CD4-positive, CD25-positive, alpha-beta regulatory T cell (primary cell): ENCODE data around the gene PPP6R1. TPM values are rescaled to one million over a fixed set of nuclear protein-coding genes. Genes with fewer than 3 reads are reported as not detected.
A peak's percentile ranks its signal among the peaks of the same experiment; 100 is the strongest.

Source experiments
- ATAC-seq, 2 donors: fragments of 150-1000 bp; cut with Tn5 transposase; one replicate each; pipeline ENCODE4 v1.10.0; 2021; ENCODE audit warnings: low read depth in 2 of 2, moderate number of reproducible peaks in 2 of 2, moderate library complexity in 1 of 2
- DNase-seq, 3 donors: peaks; one replicate each; pipeline versions ENCODE4 v3.0.0 to v3.0.0-alpha.2; 2012 to 2022; ENCODE audit warnings: mixed read lengths in 1 of 3
- H3K27ac ChIP-seq: one replicate; pipeline ENCODE4 v1.7.0; 2013; ENCODE audit warnings: mild to moderate bottlenecking, low read length; ENCODE audit not compliant: insufficient read depth, poor library complexity, severe bottlenecking
- H3K27me3 ChIP-seq: one replicate; pipeline ENCODE4 v1.7.0; 2013; ENCODE audit warnings: low read length; ENCODE audit not compliant: control insufficient read depth, insufficient read depth
- H3K36me3 ChIP-seq: one replicate; pipeline ENCODE4 v1.7.0; 2013; ENCODE audit warnings: mild to moderate bottlenecking, low read length, moderate library complexity; ENCODE audit not compliant: control insufficient read depth, insufficient read depth
- H3K4me1 ChIP-seq: 2 replicates; pipeline ENCODE4 v1.7.0; 2013; ENCODE audit warnings: mild to moderate bottlenecking, low read length; ENCODE audit not compliant: insufficient read depth, control insufficient read depth, poor library complexity, severe bottlenecking
- H3K4me3 ChIP-seq: one replicate; pipeline ENCODE4 v1.7.0; 2013; ENCODE audit warnings: low read depth, mild to moderate bottlenecking, low read length, moderate library complexity
- H3K9me3 ChIP-seq, 2 experiments: 1 replicate in 1 of 2; 2 replicates in 1 of 2; pipeline ENCODE4 v1.7.0; 2013; ENCODE audit warnings: low read length in 2 of 2, mild to moderate bottlenecking in 1 of 2, moderate library complexity in 1 of 2; ENCODE audit not compliant: control insufficient read depth in 2 of 2
- H3K27ac Mint-ChIP-seq, 3 donors: one replicate each; pipeline ENCODE4 v1.8.0; 2020 to 2022; ENCODE audit warnings: mild to moderate bottlenecking in 3 of 3, mixed read lengths in 3 of 3, moderate library complexity in 2 of 3
- H3K27me3 Mint-ChIP-seq: one replicate; pipeline ENCODE4 v1.8.0; 2022; ENCODE audit warnings: mild to moderate bottlenecking, mixed read lengths
- H3K36me3 Mint-ChIP-seq: one replicate; pipeline ENCODE4 v1.8.0; 2020; ENCODE audit warnings: mixed read lengths
- H3K4me1 Mint-ChIP-seq, 4 donors: one replicate each; pipeline ENCODE4 v1.8.0; 2020 to 2022; ENCODE audit warnings: mixed read lengths in 4 of 4, mild to moderate bottlenecking in 1 of 4
- H3K4me3 Mint-ChIP-seq, 4 donors: one replicate each; pipeline ENCODE4 v1.8.0; 2020 to 2022; ENCODE audit warnings: mild to moderate bottlenecking in 4 of 4, mixed read lengths in 4 of 4, moderate library complexity in 3 of 4
- H3K9me3 Mint-ChIP-seq, 7 donors: one replicate each; pipeline ENCODE4 v1.8.0; 2020 to 2022; ENCODE audit warnings: mixed read lengths in 7 of 7, mild to moderate bottlenecking in 3 of 7, moderate library complexity in 2 of 7
- polyA plus RNA-seq, 4 donors: library from polyadenylated mRNA; unstranded; fragments of 300-500 nt; fragmentation: Illumina TruSeq; gene quantifications; one replicate each; pipeline ENCODE4 v1.2.3, GENCODE V29; 2021
- total RNA-seq: library from RNA; stranded (reverse); gene quantifications from one replicate; pipeline ENCODE4 v1.2.3, GENCODE V29; 2022

The PPP6R1 gene
- total and polyA plus RNA-seq, 5 donors from 2014 or later: 38.9 to 168 (median 46.6) TPM

DNA sequence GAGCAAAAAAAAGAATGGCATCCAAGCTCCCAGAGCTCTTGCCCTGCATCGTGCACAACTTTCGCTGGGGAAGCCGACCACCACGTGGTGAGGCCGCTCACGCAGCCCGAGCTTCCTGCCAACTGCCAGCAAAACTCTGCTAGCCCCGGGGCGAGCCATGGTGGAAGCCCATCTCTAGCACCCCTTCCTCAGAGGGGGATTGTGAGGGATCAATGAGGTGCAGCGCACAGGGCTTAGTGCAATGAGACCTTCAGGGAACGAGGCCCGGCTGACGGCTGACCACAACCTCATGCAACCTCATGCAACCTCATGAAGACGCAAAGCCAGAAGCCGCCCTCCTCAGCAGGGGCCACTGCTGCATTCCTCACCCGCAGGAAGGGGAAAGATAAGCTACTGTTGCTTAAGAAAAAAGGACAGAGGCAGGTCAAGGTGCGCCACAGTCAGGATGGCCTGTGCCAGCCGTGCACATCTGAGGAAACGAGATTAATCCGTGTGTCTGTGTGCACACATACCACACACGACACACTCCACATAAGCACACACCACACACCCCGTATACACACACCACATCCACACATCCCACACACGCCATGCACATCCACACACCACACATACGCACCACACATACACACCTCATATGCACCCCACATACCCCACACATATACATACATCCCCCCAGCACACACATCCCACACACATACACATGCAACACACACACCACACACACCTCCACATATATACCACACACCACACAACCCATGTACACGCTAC, 11.5 kb upstream of the PPP6R1 start:
- Histone ChIP-seq H3K4me1 (no peaks in the 10 kb centered on the region), H3K27ac (no peak overlapping the region), H3K27me3 (no peaks in the 10 kb centered on the region), H3K9me3 (no peaks in the 10 kb centered on the region), H3K36me3 (peaks cover 19% of the 10 kb centered on the region), H3K4me3 (no peak overlapping the region)
- H3K9me3 Mint-ChIP-seq: peaks cover 0 to 7% (median 1%) of the 10 kb centered on the region in 7 donors
- DNase-seq (no peak), ATAC-seq (no peak)
- H3K27me3 Mint-ChIP-seq: no peaks in the 10 kb centered on the region
- H3K27ac Mint-ChIP-seq: no peak overlapping the region
- peaks cover 47% of the 10 kb centered on the region for H3K36me3 Mint-ChIP-seq
- no peak overlapping the region for H3K4me3 Mint-ChIP-seq
- H3K4me1 Mint-ChIP-seq: peaks cover 0 to 9% (median 6%) of the 10 kb centered on the region in 4 donors

DNA sequence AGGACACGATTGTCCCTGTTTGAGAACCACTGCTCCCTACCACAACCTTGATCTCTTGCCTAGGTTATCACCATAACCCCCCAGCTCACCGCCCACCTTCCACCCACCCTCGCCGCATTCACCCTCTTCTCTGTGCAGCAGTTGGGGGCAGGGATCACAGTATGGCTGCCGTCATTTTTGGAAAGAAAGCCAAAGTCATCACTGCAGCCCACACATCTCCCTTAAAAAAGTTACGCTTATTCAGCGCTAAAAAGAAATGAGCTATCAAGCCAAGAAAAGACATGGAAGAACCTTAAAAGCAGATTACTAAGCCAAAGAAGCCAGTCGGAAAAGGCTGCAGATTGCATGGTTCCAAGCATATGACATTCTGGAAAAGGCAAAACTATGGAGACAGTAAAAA, 10.5 kb upstream of the PPP6R1 start:
- no peak overlapping the region for H3K4me3 Mint-ChIP-seq

GRCh38 chr19:55266840-55267239, 8.0 kb upstream of the PPP6R1 start:
- no peak for ATAC-seq
- Mint-ChIP-seq H3K4me3 (no peak overlapping the region), H3K9me3 (peaks cover 0 to 7% (median 1%) of the 10 kb centered on the region in 7 donors), H3K27me3 (no peaks in the 10 kb centered on the region), H3K4me1 (peaks cover 0 to 9% (median 5%) of the 10 kb centered on the region in 4 donors), H3K27ac (no peak overlapping the region), H3K36me3 (peaks cover 30% of the 10 kb centered on the region)
- H3K27ac ChIP-seq: no peak overlapping the region
- no peak for DNase-seq
- H3K4me1 ChIP-seq: no peaks in the 10 kb centered on the region
- H3K9me3 ChIP-seq: no peaks in the 10 kb centered on the region
- H3K4me3 ChIP-seq: no peak overlapping the region
- H3K27me3 ChIP-seq: no peaks in the 10 kb centered on the region
- H3K36me3 ChIP-seq: peaks cover 4% of the 10 kb centered on the region

More for the DNA sequence above, 10.5 kb upstream of the PPP6R1 start:
- H3K4me1 Mint-ChIP-seq: peaks cover 0 to 9% (median 5%) of the 10 kb centered on the region in 4 donors
- H3K27ac ChIP-seq: no peak overlapping the region
- H3K27me3 ChIP-seq: no peaks in the 10 kb centered on the region
- no peaks in the 10 kb centered on the region for H3K9me3 ChIP-seq
- no peaks in the 10 kb centered on the region for H3K4me1 ChIP-seq
- no peak for DNase-seq
- no peak overlapping the region for H3K4me3 ChIP-seq
- no peaks in the 10 kb centered on the region for H3K27me3 Mint-ChIP-seq
- no peak for ATAC-seq
- peaks cover 0 to 7% (median 1%) of the 10 kb centered on the region in 7 donors for H3K9me3 Mint-ChIP-seq
- H3K27ac Mint-ChIP-seq: no peak overlapping the region
- peaks cover 40% of the 10 kb centered on the region for H3K36me3 Mint-ChIP-seq
- peaks cover 19% of the 10 kb centered on the region for H3K36me3 ChIP-seq

GRCh38 chr19:55266404-55266803, 7.6 kb upstream of the PPP6R1 start:
- Mint-ChIP-seq H3K4me1 (peaks cover 0 to 9% (median 5%) of the 10 kb centered on the region in 4 donors), H3K4me3 (no peak overlapping the region), H3K27me3 (no peaks in the 10 kb centered on the region), H3K36me3 (peaks cover 29% of the 10 kb centered on the region), H3K27ac (peak overlapping the region in 1 of 3 donors; percentile 1), H3K9me3 (peaks cover 0 to 7% (median 1%) of the 10 kb centered on the region in 7 donors)
- no peaks in the 10 kb centered on the region for H3K4me1 ChIP-seq
- H3K9me3 ChIP-seq: no peaks in the 10 kb centered on the region
- no peak for ATAC-seq
- H3K27me3 ChIP-seq: no peaks in the 10 kb centered on the region
- no peak overlapping the region for H3K4me3 ChIP-seq
- peaks cover 4% of the 10 kb centered on the region for H3K36me3 ChIP-seq
- no peak overlapping the region for H3K27ac ChIP-seq
- DNase-seq: no peak

- DNase-seq: no peak
- H3K27ac Mint-ChIP-seq: no peak overlapping the region
These were observed 7.0 kb upstream of the PPP6R1 start for GRCh38 chr19:55265723-55266386.

GRCh38 chr19:55265173-55265572, 6.4 kb upstream of the PPP6R1 start:
- peaks cover 0 to 9% (median 6%) of the 10 kb centered on the region in 4 donors for H3K4me1 Mint-ChIP-seq
- H3K27ac Mint-ChIP-seq: no peak overlapping the region
- H3K4me3 Mint-ChIP-seq: no peak overlapping the region
- ATAC-seq: no peak
- H3K36me3 ChIP-seq: no peaks in the 10 kb centered on the region
- H3K27me3 ChIP-seq: no peaks in the 10 kb centered on the region
- H3K9me3 ChIP-seq: no peaks in the 10 kb centered on the region
- peaks cover 0 to 7% (median 1%) of the 10 kb centered on the region in 7 donors for H3K9me3 Mint-ChIP-seq
- H3K4me3 ChIP-seq: no peak overlapping the region
- DNase-seq: no peak
- H3K4me1 ChIP-seq: no peaks in the 10 kb centered on the region
- no peaks in the 10 kb centered on the region for H3K27me3 Mint-ChIP-seq
- no peak overlapping the region for H3K27ac ChIP-seq
- peaks cover 21% of the 10 kb centered on the region for H3K36me3 Mint-ChIP-seq

More at GRCh38 chr19:55265723-55266386, 7.0 kb upstream of the PPP6R1 start:
- no peaks in the 10 kb centered on the region for H3K27me3 Mint-ChIP-seq
- Histone ChIP-seq H3K27ac (no peak overlapping the region), H3K27me3 (no peaks in the 10 kb centered on the region), H3K36me3 (peaks cover 4% of the 10 kb centered on the region), H3K9me3 (no peaks in the 10 kb centered on the region), H3K4me1 (no peaks in the 10 kb centered on the region), H3K4me3 (no peak overlapping the region)
- H3K9me3 Mint-ChIP-seq: peaks cover 0 to 7% (median 1%) of the 10 kb centered on the region in 7 donors
- peaks cover 26% of the 10 kb centered on the region for H3K36me3 Mint-ChIP-seq
- peaks cover 0 to 9% (median 5%) of the 10 kb centered on the region in 4 donors for H3K4me1 Mint-ChIP-seq
- H3K4me3 Mint-ChIP-seq: no peak overlapping the region
- ATAC-seq: no peak

GRCh38 chr19:55264531-55264930, 5.7 kb upstream of the PPP6R1 start:
- Mint-ChIP-seq H3K27ac (no peak overlapping the region), H3K36me3 (peaks cover 17% of the 10 kb centered on the region), H3K4me1 (peaks cover 3 to 12% (median 7%) of the 10 kb centered on the region in 4 donors), H3K4me3 (no peak overlapping the region), H3K9me3 (peaks cover 0 to 7% (median 1%) of the 10 kb centered on the region in 7 donors), H3K27me3 (no peaks in the 10 kb centered on the region)
- DNase-seq (no peak), ATAC-seq (no peak)
- no peak overlapping the region for H3K4me3 ChIP-seq
- no peaks in the 10 kb centered on the region for H3K27me3 ChIP-seq
- no peak overlapping the region for H3K27ac ChIP-seq
- peaks cover 5% of the 10 kb centered on the region for H3K4me1 ChIP-seq
- no peaks in the 10 kb centered on the region for H3K9me3 ChIP-seq
- no peaks in the 10 kb centered on the region for H3K36me3 ChIP-seq
